T-cell (primary cell): Measurements from ENCODE around the gene RTN4IP1. TPM values are rescaled to one million over a fixed set of nuclear protein-coding genes. Genes with fewer than 3 reads are reported as not detected.

ENCODE experiments used
- ATAC-seq, 4 experiments: fragments of 200-7000 bp in 3 of 4; fragments of 150-1000 bp in 1 of 4; cut with Tn5 transposase; replicated peaks in 1 of 4; 1 replicate in 3 of 4; 2 replicates in 1 of 4; pipeline ENCODE4 v1.10.0; 2021; ENCODE audit warnings: moderate library complexity in 3 of 4, mild to moderate bottlenecking in 2 of 4, moderate number of reproducible peaks in 1 of 4
- CTCF ChIA-PET, 2 donors: fragments of 300-600 bp; sonication (Branson Sonifier 250); formaldehyde crosslinking; loops; one replicate each; lab custom pipeline; 2022; ENCODE audit warnings: antibody characterized with exemption in 2 of 2; lab: Charles Lee
- POLR2A ChIA-PET, 2 donors: fragments of 300-600 bp; sonication (Branson Sonifier 250); formaldehyde crosslinking; loops; one replicate each; lab custom pipeline; 2022; ENCODE audit warnings: antibody characterized with exemption in 2 of 2; lab: Charles Lee
- DNase-seq, 35 experiments: peaks; one replicate each; pipeline versions ENCODE4 v3.0.0 to v3.0.0-alpha.2; 2013 to 2023
- H3K27ac ChIP-seq: one replicate; pipeline ENCODE4 v1.5.1; 2013; ENCODE audit warnings: low read length
- H3K27me3 ChIP-seq, 2 experiments: replicated peaks in 1 of 2; 1 replicate in 1 of 2; 2 replicates in 1 of 2; pipeline versions ENCODE4 v1.6.1 to v1.7.0; 2013; ENCODE audit warnings: low read length in 1 of 2, mixed read lengths in 1 of 2; ENCODE audit not compliant: control insufficient read depth in 2 of 2, insufficient read depth in 2 of 2; ENCODE audit errors: extremely low read depth in 1 of 2
- H3K36me3 ChIP-seq, 2 donors: 1 replicate in 1 of 2; 2 replicates in 1 of 2; pipeline versions ENCODE4 v1.6.1 to v1.7.0; 2013; ENCODE audit warnings: low read length in 1 of 2; ENCODE audit not compliant: control insufficient read depth in 2 of 2, insufficient read depth in 1 of 2; ENCODE audit errors: extremely low read depth in 1 of 2
- H3K4me1 ChIP-seq, 2 experiments: 1 replicate in 1 of 2; 2 replicates in 1 of 2; pipeline versions ENCODE4 v1.6.1 to v1.7.0; 2013; ENCODE audit warnings: low read length in 2 of 2, mixed read lengths in 1 of 2; ENCODE audit not compliant: insufficient read depth in 2 of 2, control insufficient read depth in 1 of 2; ENCODE audit errors: extremely low read depth in 1 of 2
- H3K4me3 ChIP-seq, 2 donors: 1 replicate in 1 of 2; 2 replicates in 1 of 2; pipeline versions ENCODE4 v1.5.1 to v1.7.0; 2013; ENCODE audit warnings: mild to moderate bottlenecking in 2 of 2, low read length in 1 of 2, moderate library complexity in 1 of 2; ENCODE audit not compliant: control insufficient read depth in 1 of 2; ENCODE audit errors: extremely low read depth in 1 of 2
- H3K9me3 ChIP-seq: 2 replicates; pipeline ENCODE4 v1.7.0; 2013
- H3K27ac Mint-ChIP-seq, 2 donors: one replicate each; pipeline ENCODE4 v1.8.0; 2020 to 2021; ENCODE audit warnings: mild to moderate bottlenecking in 2 of 2, mixed read lengths in 2 of 2
- H3K27me3 Mint-ChIP-seq, 2 donors: one replicate each; pipeline ENCODE4 v1.8.0; 2021 to 2022; ENCODE audit warnings: mixed read lengths in 2 of 2
- H3K36me3 Mint-ChIP-seq: one replicate; pipeline ENCODE4 v1.8.0; 2021; ENCODE audit warnings: mixed read lengths
- H3K4me1 Mint-ChIP-seq, 3 donors: one replicate each; pipeline ENCODE4 v1.8.0; 2020 to 2022; ENCODE audit warnings: mixed read lengths in 3 of 3, mild to moderate bottlenecking in 1 of 3
- H3K4me3 Mint-ChIP-seq, 3 donors: one replicate each; pipeline ENCODE4 v1.8.0; 2020 to 2022; ENCODE audit warnings: mild to moderate bottlenecking in 3 of 3, mixed read lengths in 3 of 3, moderate library complexity in 3 of 3
- H3K9me3 Mint-ChIP-seq, 3 donors: one replicate each; pipeline ENCODE4 v1.8.0; 2020 to 2022; ENCODE audit warnings: mixed read lengths in 3 of 3
- WGBS: methylation state at CpG from one replicate; pipeline ENCODE4 v1.1.5; 2013; ENCODE audit warnings: missing lambda C conversion rate; ENCODE audit not compliant: insufficient coverage; 5-methylcytosine and 5-hydroxymethylcytosine counted together
- total RNA-seq, 35 experiments: library from RNA in 6 of 35; stranded (reverse) in 6 of 35; fragments of 120-200 nt in 1 of 35; gene quantifications; one replicate each; pipeline versions ENCODE4 v1.2.1 to v1.2.4 and lab custom pipeline; 2013 to 2026

Gene RTN4IP1
- total RNA-seq, 5 donors from 2014 or later (not counting 1 experiment from before 2014, with no cell fraction given) = 5.2 to 7.6 (median 7.0) TPM

DNA sequence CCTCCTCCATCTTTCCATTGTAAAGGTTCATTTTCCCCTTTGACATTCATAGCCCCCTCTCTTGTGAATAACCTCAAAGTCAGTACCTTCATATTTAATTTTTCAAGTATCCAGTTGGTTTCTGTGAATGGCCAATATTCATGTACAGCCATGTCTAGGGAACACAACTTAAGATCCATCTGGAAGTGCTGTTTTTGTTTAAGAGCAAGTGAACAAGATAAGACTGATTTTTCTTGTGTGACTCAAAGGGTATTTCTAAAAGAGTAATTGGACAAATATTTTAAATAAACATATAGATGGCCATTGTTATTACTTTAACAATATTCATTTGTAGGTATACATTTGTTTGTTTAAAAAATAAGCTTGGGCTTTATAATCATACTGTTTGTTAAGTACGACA is 92.9 kb downstream of the RTN4IP1 start:
- Histone ChIP-seq H3K4me3 (no peak overlapping the region), H3K27ac (peak overlapping the region; percentile 4), H3K36me3 (peaks cover 0 to 55% of the 10 kb centered on the region in 2 donors), H3K27me3 (no peaks in the 10 kb centered on the region), H3K4me1 (peaks cover 19 to 28% of the 10 kb centered on the region in 2 experiments), H3K9me3 (no peaks in the 10 kb centered on the region)
- peaks cover 69% of the 10 kb centered on the region for H3K36me3 Mint-ChIP-seq
- H3K27me3 Mint-ChIP-seq = no peaks in the 10 kb centered on the region
- DNase-seq (no peak), ATAC-seq (no peak)
- peak overlapping the region; percentile 74 to 91 for H3K27ac Mint-ChIP-seq
- H3K9me3 Mint-ChIP-seq = no peaks in the 10 kb centered on the region
- no peak overlapping the region for H3K4me3 Mint-ChIP-seq
- peaks cover 77 to 82% (median 80%) of the 10 kb centered on the region in 3 donors for H3K4me1 Mint-ChIP-seq
- no CpG with 5 or more reads among the region's 1 CpG for WGBS
- CTCF ChIA-PET = interaction anchor here (0.5 to 1.8 kb wide), 3 partner anchors 15 to 43 kb away, joined by 3 to 10 read pairs (median 5); no protein-coding TSS in a partner anchor
- POLR2A ChIA-PET = interaction anchor here (0.5 to 1.9 kb wide), 3 partner anchors 9 to 24 kb away, joined by 4 to 8 read pairs (median 4); no protein-coding TSS in a partner anchor

GRCh38 chr6:106535012-106535411 is 94.3 kb downstream of the RTN4IP1 start:
- ChIA-PET CTCF (interaction anchor here (0.6 to 1.7 kb wide), 6 partner anchors 13 to 24 kb away, joined by 3 to 6 read pairs (median 5); no protein-coding TSS in a partner anchor), POLR2A (interaction anchor here (0.5 to 1.4 kb wide), 7 partner anchors 11 to 342 kb away, joined by 3 to 6 read pairs (median 5); no protein-coding TSS in a partner anchor)
- Mint-ChIP-seq H3K9me3 (no peaks in the 10 kb centered on the region), H3K27me3 (no peaks in the 10 kb centered on the region), H3K4me1 (peaks cover 73 to 89% (median 86%) of the 10 kb centered on the region in 3 donors), H3K36me3 (peaks cover 73% of the 10 kb centered on the region), H3K27ac (peak overlapping the region; percentile 84 to 88), H3K4me3 (no peak overlapping the region)
- Histone ChIP-seq H3K4me3 (no peak overlapping the region), H3K9me3 (no peaks in the 10 kb centered on the region), H3K27ac (no peak overlapping the region), H3K36me3 (peaks cover 0 to 63% of the 10 kb centered on the region in 2 donors), H3K4me1 (peaks cover 19 to 28% of the 10 kb centered on the region in 2 experiments), H3K27me3 (no peaks in the 10 kb centered on the region)
- ATAC-seq (no peak), DNase-seq (no peak)
- no CpG with 5 or more reads among the region's 2 CpGs for WGBS

DNA sequence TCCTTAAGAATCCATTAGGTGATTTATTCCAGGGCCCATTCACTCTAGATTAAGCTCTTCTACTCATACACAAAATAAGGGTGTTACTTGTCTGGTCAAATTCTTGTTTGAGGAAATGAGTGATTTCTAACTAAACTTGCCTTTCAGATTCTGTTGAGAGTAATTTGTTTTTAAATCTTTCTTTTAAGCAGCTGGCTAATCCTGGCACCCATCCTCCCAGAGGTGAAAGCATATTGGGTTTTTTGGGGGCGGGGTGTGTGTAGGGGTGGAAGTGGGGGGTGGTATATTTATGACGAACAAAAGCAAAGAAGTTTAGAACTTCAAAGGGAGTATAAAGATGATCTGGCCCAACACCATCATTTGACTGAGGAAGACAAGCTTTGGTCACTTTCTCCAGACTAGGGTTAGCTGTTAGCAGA is 94.7 kb downstream of the RTN4IP1 start:
- Mint-ChIP-seq H3K4me3 (peak overlapping the region in 1 of 3 donors; percentile 37), H3K36me3 (peaks cover 75% of the 10 kb centered on the region), H3K27me3 (no peaks in the 10 kb centered on the region), H3K9me3 (no peaks in the 10 kb centered on the region), H3K27ac (peak overlapping the region; percentile 84 to 88), H3K4me1 (peaks cover 69 to 90% (median 86%) of the 10 kb centered on the region in 3 donors)
- Histone ChIP-seq H3K27ac (peak overlapping the region; percentile 1), H3K36me3 (peaks cover 0 to 64% of the 10 kb centered on the region in 2 donors), H3K27me3 (no peaks in the 10 kb centered on the region), H3K4me3 (no peak overlapping the region), H3K9me3 (no peaks in the 10 kb centered on the region), H3K4me1 (peaks cover 19 to 28% of the 10 kb centered on the region in 2 experiments)
- 0% methylated on average over 1 of the region's 2 CpGs for WGBS
- CTCF ChIA-PET = interaction anchor here (0.6 to 1.7 kb wide), 9 partner anchors 9 to 89 kb away, joined by 3 to 6 read pairs (median 4); no protein-coding TSS in a partner anchor
- POLR2A ChIA-PET = interaction anchor here (0.5 to 1.4 kb wide), 13 partner anchors 10 to 1153 kb away, joined by 3 to 6 read pairs (median 4); no protein-coding TSS in a partner anchor
- DNase-seq = peak in 4 of 35 experiments; percentile 17 to 42 (median 34)
- ATAC-seq = peak; percentile 7 to 77 (median 47)

DNA sequence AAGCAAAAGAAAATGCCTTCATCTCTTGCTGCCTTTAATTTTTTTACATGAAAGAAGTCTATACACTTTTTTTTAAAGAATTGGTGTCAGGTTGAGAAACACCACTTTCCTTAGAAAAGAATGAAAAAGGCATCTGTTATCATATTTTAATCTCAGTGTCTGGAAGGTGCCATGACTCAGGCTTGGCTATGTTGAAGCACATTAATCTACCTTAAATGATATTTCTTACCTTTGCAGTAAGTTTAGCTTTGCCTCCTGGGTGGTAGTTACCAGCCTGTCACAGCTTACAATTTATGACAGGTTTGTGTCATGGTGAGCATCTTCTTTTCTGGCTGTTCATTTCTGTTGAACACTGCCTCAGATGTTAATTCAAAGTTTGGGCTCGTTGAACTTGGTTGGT is 95.3 kb downstream of the RTN4IP1 start:
- Mint-ChIP-seq H3K27me3 (no peaks in the 10 kb centered on the region), H3K4me3 (peak overlapping the region in 1 of 3 donors; percentile 37), H3K4me1 (peaks cover 63 to 90% (median 86%) of the 10 kb centered on the region in 3 donors), H3K27ac (peak overlapping the region; percentile 84 to 88), H3K9me3 (no peaks in the 10 kb centered on the region), H3K36me3 (peaks cover 76% of the 10 kb centered on the region)
- peaks cover 0 to 64% of the 10 kb centered on the region in 2 donors for H3K36me3 ChIP-seq
- H3K27me3 ChIP-seq = no peaks in the 10 kb centered on the region
- H3K4me3 ChIP-seq = no peak overlapping the region
- ChIA-PET POLR2A (interaction anchor here (0.6 to 1.4 kb wide), 12 partner anchors 8 to 1153 kb away, joined by 3 to 6 read pairs (median 4); no protein-coding TSS in a partner anchor), CTCF (interaction anchor here (0.8 to 1.7 kb wide), 9 partner anchors 9 to 89 kb away, joined by 3 to 6 read pairs (median 4); no protein-coding TSS in a partner anchor)
- DNase-seq (no peak), ATAC-seq (no peak)
- WGBS = 11% methylated on average over 1 of the region's 1 CpG
- no peaks in the 10 kb centered on the region for H3K9me3 ChIP-seq
- H3K27ac ChIP-seq = no peak overlapping the region
- H3K4me1 ChIP-seq = peaks cover 19 to 24% of the 10 kb centered on the region in 2 experiments

DNA sequence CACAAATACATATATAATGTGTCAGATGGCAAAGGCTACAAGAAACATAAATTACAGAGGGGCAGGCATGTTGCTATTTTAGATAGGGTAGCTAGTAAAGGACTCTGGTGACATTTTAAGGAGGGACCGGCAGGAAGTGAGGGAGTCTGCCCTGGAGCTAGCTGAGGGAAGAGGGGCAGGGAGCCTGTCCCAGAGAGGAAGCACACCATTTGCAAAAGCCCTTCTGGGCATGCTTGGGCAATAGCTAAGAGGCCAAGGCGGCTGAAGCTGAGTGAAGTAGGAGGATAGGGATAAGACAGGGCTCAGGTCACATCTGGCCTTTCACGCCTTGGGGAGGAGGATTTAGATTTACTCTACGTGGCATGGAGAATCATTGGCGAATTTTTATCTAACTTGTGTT is 96.2 kb downstream of the RTN4IP1 start:
- DNase-seq = no peak
- Mint-ChIP-seq H3K27ac (peak overlapping the region; percentile 84 to 88), H3K27me3 (no peaks in the 10 kb centered on the region), H3K4me3 (no peak overlapping the region), H3K4me1 (peaks cover 60 to 87% (median 82%) of the 10 kb centered on the region in 3 donors), H3K9me3 (no peaks in the 10 kb centered on the region), H3K36me3 (peaks cover 78% of the 10 kb centered on the region)
- H3K4me1 ChIP-seq = peaks cover 15 to 17% of the 10 kb centered on the region in 2 experiments
- ATAC-seq = no peak
- H3K27ac ChIP-seq = no peak overlapping the region
- no peaks in the 10 kb centered on the region for H3K9me3 ChIP-seq
- peaks cover 0 to 70% of the 10 kb centered on the region in 2 donors for H3K36me3 ChIP-seq
- no peaks in the 10 kb centered on the region for H3K27me3 ChIP-seq
- CTCF ChIA-PET = interaction anchor here (0.5 to 1.6 kb wide), 3 partner anchors 24 to 88 kb away, joined by 3 to 4 read pairs (median 3); no protein-coding TSS in a partner anchor
- POLR2A ChIA-PET = interaction anchor here (0.6 to 1.0 kb wide), 2 partner anchors 11 to 80 kb away, joined by 3 to 5 read pairs; no protein-coding TSS in a partner anchor
- 47% methylated on average over 4 of the region's 5 CpGs for WGBS
- no peak overlapping the region for H3K4me3 ChIP-seq

- H3K4me1 ChIP-seq = peaks cover 12 to 16% of the 10 kb centered on the region in 2 experiments
- ChIA-PET POLR2A (no interaction called here), CTCF (interaction anchor here in 1 of 2 donors (2.3 kb wide), 1 partner anchor 18 kb away, joined by 12 read pairs; no protein-coding TSS in a partner anchor)
- Mint-ChIP-seq H3K9me3 (no peaks in the 10 kb centered on the region), H3K4me3 (no peak overlapping the region), H3K4me1 (peaks cover 58 to 85% (median 79%) of the 10 kb centered on the region in 3 donors), H3K36me3 (peaks cover 76% of the 10 kb centered on the region), H3K27me3 (no peaks in the 10 kb centered on the region), H3K27ac (no peak overlapping the region)
- H3K9me3 ChIP-seq = no peaks in the 10 kb centered on the region
- no peak overlapping the region for H3K4me3 ChIP-seq
- ATAC-seq = no peak
- WGBS = no CpG with 5 or more reads among the region's 1 CpG
- DNase-seq = no peak
- no peaks in the 10 kb centered on the region for H3K27me3 ChIP-seq
- no peak overlapping the region for H3K27ac ChIP-seq
- H3K36me3 ChIP-seq = peaks cover 0 to 80% of the 10 kb centered on the region in 2 donors
These were observed 98.8 kb downstream of the RTN4IP1 start for GRCh38 chr6:106530502-106530901.
